Neural progenitor cell (in vitro differentiated cells): ENCODE measurements around the gene TMEM198. TPM values are rescaled to one million over a fixed set of nuclear protein-coding genes. Genes with fewer than 3 reads are reported as not detected.

Experiments
- DNase-seq: peaks from one replicate; pipeline ENCODE4 v3.0.0-alpha.2; 2016; ENCODE audit warnings: low spot score
- H2AFZ ChIP-seq: fragments of 200-600 bp; sonication (generic); replicated peaks from 2 replicates; pipeline ENCODE4 v1.6.1; 2016; ENCODE audit warnings: antibody characterized with exemption
- H3F3A ChIP-seq: fragments of 200-600 bp; sonication (generic); 2 replicates; pipeline ENCODE4 v1.6.1; 2016; ENCODE audit warnings: antibody characterized with exemption, low read depth
- H3K27ac ChIP-seq: fragments of 200-600 bp; sonication (generic); 2 replicates; pipeline ENCODE4 v1.5.1; 2016; ENCODE audit warnings: mild to moderate bottlenecking
- H3K27me3 ChIP-seq: fragments of 200-600 bp; sonication (generic); 2 replicates; pipeline ENCODE4 v1.6.1; 2016; ENCODE audit warnings: mild to moderate bottlenecking, moderate library complexity
- H3K36me3 ChIP-seq: fragments of 200-600 bp; sonication (generic); 2 replicates; pipeline ENCODE4 v1.5.1; 2016
- H3K4me1 ChIP-seq: fragments of 200-600 bp; sonication (generic); 2 replicates; pipeline ENCODE4 v1.6.1; 2016; ENCODE audit warnings: mixed run types
- H3K4me2 ChIP-seq: fragments of 200-600 bp; sonication (generic); 2 replicates; pipeline ENCODE4 v1.6.1; 2016
- H3K4me3 ChIP-seq: fragments of 200-600 bp; sonication (generic); 2 replicates; pipeline ENCODE4 v1.5.1; 2016
- H3K79me2 ChIP-seq: fragments of 200-600 bp; sonication (generic); 2 replicates; pipeline ENCODE4 v1.6.1; 2016; ENCODE audit warnings: low read depth
- H3K9ac ChIP-seq: fragments of 200-600 bp; sonication (generic); 2 replicates; pipeline ENCODE4 v1.6.1; 2016
- H3K9me3 ChIP-seq: fragments of 200-600 bp; sonication (generic); 2 replicates; pipeline ENCODE4 v1.5.1; 2016; ENCODE audit warnings: low read depth
- H4K20me1 ChIP-seq: fragments of 200-600 bp; sonication (generic); 2 replicates; pipeline ENCODE4 v1.6.1; 2016; ENCODE audit warnings: low read depth
- H3K27ac Mint-ChIP-seq: 3 replicates; pipeline ENCODE4 v1.8.0; 2021; ENCODE audit warnings: mixed read lengths
- H3K27me3 Mint-ChIP-seq: 2 replicates; pipeline ENCODE4 v1.8.0; 2022; ENCODE audit warnings: low read depth, mild to moderate bottlenecking, inconsistent platforms, moderate library complexity, mixed read lengths; ENCODE audit not compliant: insufficient read depth
- H3K36me3 Mint-ChIP-seq: 3 replicates; pipeline ENCODE4 v1.8.0; 2021; ENCODE audit warnings: mixed read lengths
- H3K4me1 Mint-ChIP-seq: 3 replicates; pipeline ENCODE4 v1.8.0; 2021; ENCODE audit warnings: mixed read lengths
- H3K4me3 Mint-ChIP-seq: 3 replicates; pipeline ENCODE4 v1.8.0; 2021; ENCODE audit warnings: mild to moderate bottlenecking, moderate library complexity, mixed read lengths
- H3K9me3 Mint-ChIP-seq: 3 replicates; pipeline ENCODE4 v1.8.0; 2020; ENCODE audit warnings: mixed read lengths
- CTCF ChIP-seq: fragments of 200-600 bp; sonication (generic); IDR thresholded peaks from 2 replicates; pipeline ENCODE4 v1.5.1; 2017; ENCODE audit warnings: antibody characterized with exemption, mild to moderate bottlenecking
- EZH2 ChIP-seq: fragments of 200-600 bp; sonication (generic); IDR thresholded peaks from 2 replicates; pipeline ENCODE4 v1.6.1; 2017; ENCODE audit warnings: antibody characterized with exemption, mild to moderate bottlenecking, moderate library complexity
- EZH2phosphoT487 ChIP-seq: fragments of 200-600 bp; sonication (generic); IDR thresholded peaks from 2 replicates; pipeline ENCODE4 v1.6.1; 2017; ENCODE audit warnings: antibody characterized with exemption
- total RNA-seq: library from RNA; depleted of rRNA; stranded (reverse); fragments of >200 nt; gene quantifications from 2 replicates; pipeline ENCODE4 v1.2.3, GENCODE V29; 2015; ENCODE audit warnings: low replicate concordance

Gene TMEM198
- total RNA-seq, 1 donor from 2014 or later = 0.79 TPM

DNA sequence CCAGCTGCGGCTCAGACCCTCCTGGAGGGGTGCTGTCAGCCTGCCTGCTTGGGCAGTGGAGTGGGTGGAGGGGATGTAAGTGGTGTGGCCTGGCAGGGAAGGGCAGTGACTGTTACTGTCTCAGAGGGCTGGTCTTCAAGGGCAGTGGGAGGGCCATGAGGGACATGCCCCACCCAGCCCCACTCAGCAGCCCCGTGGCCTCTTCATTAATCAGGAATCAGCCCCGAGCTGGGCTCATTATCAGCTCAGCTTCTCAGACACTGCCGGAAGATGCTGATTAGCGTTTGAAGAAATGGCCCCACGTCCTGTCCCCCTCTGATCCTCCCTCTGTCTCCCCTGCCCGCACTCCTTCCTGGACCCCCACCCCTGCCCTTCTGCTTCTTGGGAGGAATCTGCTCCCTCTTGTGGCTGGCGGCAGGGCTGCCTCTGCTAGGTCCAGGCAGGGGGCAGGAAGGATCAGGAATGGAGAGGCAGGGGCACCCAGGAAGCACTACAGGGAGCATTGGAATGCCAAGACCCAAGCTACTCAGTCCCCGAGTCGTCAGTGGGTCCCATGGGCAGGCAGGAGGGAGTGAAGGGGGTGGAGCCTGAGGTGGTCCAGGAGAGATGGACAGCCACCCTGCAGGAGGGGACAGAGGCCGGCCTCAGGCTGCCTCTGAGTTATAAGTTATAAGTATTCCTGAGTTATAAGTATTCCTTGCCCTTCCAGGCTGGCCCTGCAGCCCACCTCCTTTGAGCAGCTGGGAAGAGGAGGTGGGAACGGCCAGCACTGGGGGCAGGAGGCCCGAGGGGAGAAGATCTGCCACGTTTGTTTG lies 22.6 kb upstream of the TMEM198 start:
- H3K27ac ChIP-seq = no peak overlapping the region
- Mint-ChIP-seq H3K27ac (no peak overlapping the region), H3K36me3 (no peaks in the 10 kb centered on the region), H3K4me3 (peak overlapping the region; percentile 56), H3K9me3 (no peaks in the 10 kb centered on the region), H3K27me3 (peaks cover 37% of the 10 kb centered on the region), H3K4me1 (peaks cover 67% of the 10 kb centered on the region)
- peaks cover 49% of the 10 kb centered on the region for H3F3A ChIP-seq
- peak overlapping the region; percentile 10 for H3K4me3 ChIP-seq
- no peaks in the 10 kb centered on the region for H3K9me3 ChIP-seq
- peaks cover 54% of the 10 kb centered on the region for H3K4me1 ChIP-seq
- no peaks in the 10 kb centered on the region for H3K79me2 ChIP-seq
- no peak overlapping the region for H2AFZ ChIP-seq
- peaks cover 8% of the 10 kb centered on the region for H4K20me1 ChIP-seq
- peak overlapping the region; percentile 80 for H3K4me2 ChIP-seq
- H3K9ac ChIP-seq = no peak overlapping the region
- peak; percentile 80 for TF ChIP-seq CTCF
- no peak for TF ChIP-seq EZH2
- H3K36me3 ChIP-seq = no peaks in the 10 kb centered on the region
- H3K27me3 ChIP-seq = peaks cover 35% of the 10 kb centered on the region
- DNase-seq = peak; percentile 80

- Mint-ChIP-seq H3K27me3 (peaks cover 32% of the 10 kb centered on the region), H3K4me1 (peaks cover 73% of the 10 kb centered on the region)
- H3K27ac ChIP-seq = no peak overlapping the region
Measured at GRCh38 chr2:219522111-219523030, 21.5 kb upstream of the TMEM198 start.

More at GRCh38 chr2:219522111-219523030, 21.5 kb upstream of the TMEM198 start:
- Histone ChIP-seq H3K9me3 (no peaks in the 10 kb centered on the region), H3K79me2 (no peaks in the 10 kb centered on the region), H3K4me3 (peak overlapping the region; percentile 40), H4K20me1 (peaks cover 15% of the 10 kb centered on the region), H3K4me2 (peak overlapping the region; percentile 80), H3F3A (peaks cover 56% of the 10 kb centered on the region), H3K9ac (no peak overlapping the region), H3K4me1 (peaks cover 65% of the 10 kb centered on the region), H2AFZ (peak overlapping the region; percentile 70), H3K27me3 (peaks cover 26% of the 10 kb centered on the region), H3K36me3 (no peaks in the 10 kb centered on the region)
- peak overlapping the region; percentile 56 for H3K4me3 Mint-ChIP-seq
- TF ChIP-seq EZH2phosphoT487 (no peak), CTCF (no peak), EZH2 (no peak)
- H3K27ac Mint-ChIP-seq = no peak overlapping the region
- no peaks in the 10 kb centered on the region for H3K9me3 Mint-ChIP-seq
- peak; percentile 83 for DNase-seq
- no peaks in the 10 kb centered on the region for H3K36me3 Mint-ChIP-seq
